Calu3 (cell line): ENCODE data around the gene GPR62. TPM values are rescaled to one million over a fixed set of nuclear protein-coding genes. Genes with fewer than 3 reads are reported as not detected.

Source experiments
- BruUV-seq: library from RNA; stranded (reverse); fragments of 400-500 nt; replicated peaks from 2 replicates; lab custom pipeline; 2021; lab: Mats Ljungman, UMichigan
- CTCF ChIA-PET: fragments of 300-600 bp; sonication (Branson Sonifier 250); formaldehyde crosslinking; loops from one replicate; lab custom pipeline; 2022; ENCODE audit warnings: antibody characterized with exemption; lab: Charles Lee
- DNase-seq: peaks from one replicate; pipeline ENCODE4 v3.0.0; 2022
- H3K27ac Mint-ChIP-seq: one replicate; pipeline ENCODE4 v1.8.0; 2022; ENCODE audit warnings: mixed read lengths; ENCODE audit not compliant: unreplicated experiment
- H3K27me3 Mint-ChIP-seq: one replicate; pipeline ENCODE4 v1.8.0; 2022; ENCODE audit warnings: mixed read lengths; ENCODE audit not compliant: unreplicated experiment
- H3K36me3 Mint-ChIP-seq: one replicate; pipeline ENCODE4 v1.8.0; 2022; ENCODE audit warnings: mild to moderate bottlenecking, moderate library complexity, mixed read lengths; ENCODE audit not compliant: insufficient read depth, unreplicated experiment
- H3K4me1 Mint-ChIP-seq: one replicate; pipeline ENCODE4 v1.8.0; 2022; ENCODE audit warnings: mild to moderate bottlenecking, low read depth, mixed read lengths; ENCODE audit not compliant: unreplicated experiment
- H3K4me3 Mint-ChIP-seq: one replicate; pipeline ENCODE4 v1.8.0; 2022; ENCODE audit warnings: mild to moderate bottlenecking, low read depth, moderate library complexity, mixed read lengths; ENCODE audit not compliant: unreplicated experiment
- H3K9me3 Mint-ChIP-seq: one replicate; pipeline ENCODE4 v1.8.0; 2022; ENCODE audit warnings: low read depth, mixed read lengths; ENCODE audit not compliant: unreplicated experiment
- intact Hi-C: fragments of 100-400 bp; cut with micrococcal nuclease; formaldehyde crosslinking; loops from one replicate; pipeline ENCODE4 v1.10.0; 2022; ENCODE audit not compliant: unreplicated experiment
- total RNA-seq: library from RNA; stranded (reverse); gene quantifications from 2 replicates; pipeline ENCODE4 v1.2.3, GENCODE V29; 2022
- TF ChIP-seq, protein P1 (sequence below): fragments of 200-600 bp; IDR thresholded peaks from one replicate; pipeline ENCODE4 v1.8.0; 2022; ENCODE audit warnings: antibody characterized with exemption; ENCODE audit not compliant: unreplicated experiment

GPR62 gene
- total RNA-seq, 1 experiment from 2014 or later = not detected

DNA sequence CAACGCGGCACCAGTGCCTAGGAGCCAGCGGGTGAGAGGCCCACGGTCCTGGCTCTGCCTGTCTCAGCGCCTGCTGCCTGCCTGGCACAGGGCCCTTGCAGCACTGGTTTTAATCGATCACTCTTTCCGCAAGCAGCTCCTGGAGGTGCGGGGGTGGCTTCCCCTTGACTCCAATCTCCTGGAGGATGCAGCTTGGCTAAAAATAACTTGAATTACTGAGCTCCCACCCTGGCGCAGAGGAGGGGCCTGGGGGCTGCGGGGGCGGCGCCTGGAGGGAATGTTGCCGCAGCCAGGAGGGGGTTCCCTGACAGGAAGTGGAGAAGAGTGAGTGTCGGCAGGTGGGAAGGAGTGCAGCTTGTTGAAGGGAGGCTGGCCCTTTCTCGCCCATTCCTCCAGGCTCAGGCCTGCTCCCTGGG is 50.4 kb downstream of the GPR62 start:
- no TSS peak for BruUV-seq
- H3K27ac Mint-ChIP-seq = no peak overlapping the region
- H3K27me3 Mint-ChIP-seq = peaks cover 20% of the 10 kb centered on the region
- intact Hi-C loops = no loop called here
- H3K9me3 Mint-ChIP-seq = no peaks in the 10 kb centered on the region
- H3K4me1 Mint-ChIP-seq = peaks cover 19% of the 10 kb centered on the region
- TF ChIP-seq, protein P1, sequence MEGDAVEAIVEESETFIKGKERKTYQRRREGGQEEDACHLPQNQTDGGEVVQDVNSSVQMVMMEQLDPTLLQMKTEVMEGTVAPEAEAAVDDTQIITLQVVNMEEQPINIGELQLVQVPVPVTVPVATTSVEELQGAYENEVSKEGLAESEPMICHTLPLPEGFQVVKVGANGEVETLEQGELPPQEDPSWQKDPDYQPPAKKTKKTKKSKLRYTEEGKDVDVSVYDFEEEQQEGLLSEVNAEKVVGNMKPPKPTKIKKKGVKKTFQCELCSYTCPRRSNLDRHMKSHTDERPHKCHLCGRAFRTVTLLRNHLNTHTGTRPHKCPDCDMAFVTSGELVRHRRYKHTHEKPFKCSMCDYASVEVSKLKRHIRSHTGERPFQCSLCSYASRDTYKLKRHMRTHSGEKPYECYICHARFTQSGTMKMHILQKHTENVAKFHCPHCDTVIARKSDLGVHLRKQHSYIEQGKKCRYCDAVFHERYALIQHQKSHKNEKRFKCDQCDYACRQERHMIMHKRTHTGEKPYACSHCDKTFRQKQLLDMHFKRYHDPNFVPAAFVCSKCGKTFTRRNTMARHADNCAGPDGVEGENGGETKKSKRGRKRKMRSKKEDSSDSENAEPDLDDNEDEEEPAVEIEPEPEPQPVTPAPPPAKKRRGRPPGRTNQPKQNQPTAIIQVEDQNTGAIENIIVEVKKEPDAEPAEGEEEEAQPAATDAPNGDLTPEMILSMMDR = no peak
- H3K36me3 Mint-ChIP-seq = no peaks in the 10 kb centered on the region
- DNase-seq = peak; percentile 73
- CTCF ChIA-PET = interaction anchor here (0.7 to 1.3 kb wide), 7 partner anchors 10 to 149 kb away, joined by 3 to 6 read pairs (median 4); partner anchors contain the start of genes POC1A and RPL29
- peak overlapping the region; percentile 26 for H3K4me3 Mint-ChIP-seq

DNA sequence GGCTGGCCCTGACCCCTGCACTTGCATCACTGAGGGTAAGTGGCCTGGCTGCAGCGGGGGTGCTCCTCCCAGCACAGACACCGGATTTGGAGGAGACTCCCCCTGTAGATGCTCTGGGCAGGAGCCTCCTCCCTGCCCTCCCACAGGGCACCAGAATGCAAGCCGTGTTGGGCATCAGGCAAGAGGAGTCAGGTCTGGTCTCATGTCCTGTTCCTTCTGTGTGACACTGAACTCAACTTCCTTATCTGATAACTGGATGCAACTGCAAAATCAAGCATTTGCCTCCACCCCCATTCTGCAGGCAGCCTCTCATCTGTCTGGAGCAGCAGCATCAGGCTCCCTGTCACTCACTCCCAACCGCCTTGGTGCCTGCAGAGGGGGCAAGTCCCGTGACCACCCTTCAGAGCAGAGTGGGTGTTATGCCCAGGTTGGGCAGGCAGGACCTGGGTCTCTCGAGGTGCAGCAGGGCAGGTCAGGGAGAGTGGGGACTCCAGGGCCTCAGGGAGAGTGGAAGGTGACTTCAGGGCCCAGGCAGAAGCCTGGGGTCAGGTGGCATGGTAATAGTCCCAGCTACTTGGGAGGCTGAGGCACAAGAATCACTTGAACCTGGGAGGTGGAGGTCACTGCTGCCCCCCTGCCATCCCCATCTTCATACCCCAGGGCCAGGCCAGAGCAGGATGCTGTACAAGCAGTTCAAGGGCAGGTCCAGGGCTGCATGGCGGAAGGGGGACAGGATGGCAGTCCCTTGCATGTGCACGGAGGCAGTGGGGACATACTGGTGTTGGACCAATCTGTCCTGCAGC is 51.0 kb downstream of the GPR62 start:
- CTCF ChIA-PET = interaction anchor here (0.7 to 1.3 kb wide), 6 partner anchors 9 to 117 kb away, joined by 3 to 6 read pairs (median 4); partner anchors contain the start of gene RPL29
- no TSS peak for BruUV-seq
- H3K9me3 Mint-ChIP-seq = no peaks in the 10 kb centered on the region

GRCh38 chr3:52006820-52007133 is 51.6 kb downstream of the GPR62 start:
- intact Hi-C loops = no loop called here
- H3K27ac Mint-ChIP-seq = no peak overlapping the region
- DNase-seq = no peak
- H3K4me1 Mint-ChIP-seq = peaks cover 19% of the 10 kb centered on the region
- no peaks in the 10 kb centered on the region for H3K36me3 Mint-ChIP-seq
- H3K27me3 Mint-ChIP-seq = peaks cover 23% of the 10 kb centered on the region
- no peak overlapping the region for H3K4me3 Mint-ChIP-seq
- BruUV-seq = no TSS peak
- CTCF ChIA-PET = no interaction called here
- TF ChIP-seq, protein P1 = no peak
- no peaks in the 10 kb centered on the region for H3K9me3 Mint-ChIP-seq

More for the DNA sequence above, 51.0 kb downstream of the GPR62 start:
- H3K27me3 Mint-ChIP-seq = peaks cover 23% of the 10 kb centered on the region
- peak overlapping the region; percentile 26 for H3K4me3 Mint-ChIP-seq
- H3K36me3 Mint-ChIP-seq = no peaks in the 10 kb centered on the region
- TF ChIP-seq, protein P1 = no peak
- H3K27ac Mint-ChIP-seq = no peak overlapping the region
- intact Hi-C loops = no loop called here
- DNase-seq = no peak
- H3K4me1 Mint-ChIP-seq = peaks cover 19% of the 10 kb centered on the region

Other genes starting within 250 kb of the GPR62 start
- 0.57 and 0.81 TPM in 2 replicates for gene GRM2, start 248.3 kb upstream of the GPR62 start, total RNA-seq
- gene IQCF6, start 176.1 kb upstream of the GPR62 start, total RNA-seq = not detected in 2 replicates
- gene IQCF2, start 93.8 kb upstream of the GPR62 start, total RNA-seq = not detected in 2 replicates
- gene IQCF5, start 79.8 kb upstream of the GPR62 start, total RNA-seq = not detected in 2 replicates
- not detected in 2 replicates for gene IQCF1, start 52.0 kb upstream of the GPR62 start, total RNA-seq
- 39.3 and 40.3 TPM in 2 replicates for gene RRP9, start 13.5 kb upstream of the GPR62 start, total RNA-seq
- gene PARP3, start 13.0 kb upstream of the GPR62 start, total RNA-seq = 15.0 and 20.4 TPM in 2 replicates
- 29.8 and 31.5 TPM in 2 replicates for gene PCBP4, start 12.1 kb downstream of the GPR62 start, total RNA-seq
- 39.8 and 45.4 TPM in 2 replicates for gene ABHD14B, start 18.7 kb downstream of the GPR62 start, total RNA-seq
- 6.6 and 7.3 TPM in 2 replicates for gene ABHD14A, start 19.7 kb downstream of the GPR62 start, total RNA-seq
- 71.6 and 74.9 TPM in 2 replicates for gene ACY1, start 28.2 kb downstream of the GPR62 start, total RNA-seq
- gene RPL29, start 40.5 kb downstream of the GPR62 start, total RNA-seq = 747 and 782 TPM in 2 replicates
- gene DUSP7, start 101.2 kb downstream of the GPR62 start, total RNA-seq = 7.7 and 7.9 TPM in 2 replicates
- 26.4 and 26.9 TPM in 2 replicates for gene POC1A, start 199.0 kb downstream of the GPR62 start, total RNA-seq
- 80.2 and 81.7 TPM in 2 replicates for gene ALAS1, start 242.8 kb downstream of the GPR62 start, total RNA-seq